NCI-H2107 (cell line): ENCODE data around the gene ZFP30.
"Not testable (repeated sequence)": the region's sequence is repeated elsewhere in the genome, so short reads cannot be mapped to it uniquely, and the experiment has no call there.

ENCODE experiments used
- DNase-seq: peaks from one replicate; lab custom pipeline; 2025; lab: John Stamatoyannopoulos, UW

The ZFP30 gene

DNA sequence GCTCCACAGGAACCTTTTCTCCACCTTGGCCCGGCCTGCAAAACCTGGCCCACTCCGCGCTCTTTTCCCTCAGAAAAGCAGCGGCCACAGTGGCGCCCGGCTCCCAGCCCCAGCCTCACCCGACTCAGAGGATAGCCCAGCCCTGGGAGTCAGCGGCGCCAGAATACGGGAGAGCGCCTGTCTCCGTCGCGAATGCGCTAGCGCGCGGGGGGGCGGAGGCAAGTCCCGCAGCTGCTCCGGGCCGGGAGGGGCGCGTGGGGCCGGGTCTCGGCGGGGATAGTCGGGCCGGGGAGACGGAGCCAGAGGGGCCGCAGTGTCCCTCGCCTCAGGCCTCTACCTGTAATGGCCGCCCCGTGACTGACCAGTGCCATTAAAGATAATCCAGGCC, at the start of gene ZFP30:
Gene ZFP30 (minus strand): TSS at position 165 of the 388 bp plus-strand sequence. CDS start 7,643 bp downstream, outside the sequence.
- DNase-seq = peak; percentile 75

DNA sequence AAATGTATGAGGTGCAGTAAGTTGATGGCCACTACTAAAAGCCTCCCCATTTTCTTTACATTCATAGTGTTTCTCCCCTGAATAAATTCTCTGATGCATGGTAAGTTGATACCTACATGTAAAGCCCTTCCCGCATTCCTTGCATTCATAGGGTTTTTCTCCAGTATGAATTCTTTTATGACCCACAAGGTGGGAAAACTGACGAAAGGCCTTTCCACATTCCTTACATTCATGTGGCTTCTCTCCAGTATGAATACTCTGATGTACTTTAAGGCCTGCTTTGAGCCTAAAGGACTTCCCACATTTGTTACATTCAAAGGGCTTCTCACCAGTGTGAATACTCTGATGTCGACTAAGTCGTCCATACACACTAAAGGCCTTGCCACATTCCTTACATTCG, 43.8 kb upstream of the ZFP30 start:
- no peak for DNase-seq

DNA sequence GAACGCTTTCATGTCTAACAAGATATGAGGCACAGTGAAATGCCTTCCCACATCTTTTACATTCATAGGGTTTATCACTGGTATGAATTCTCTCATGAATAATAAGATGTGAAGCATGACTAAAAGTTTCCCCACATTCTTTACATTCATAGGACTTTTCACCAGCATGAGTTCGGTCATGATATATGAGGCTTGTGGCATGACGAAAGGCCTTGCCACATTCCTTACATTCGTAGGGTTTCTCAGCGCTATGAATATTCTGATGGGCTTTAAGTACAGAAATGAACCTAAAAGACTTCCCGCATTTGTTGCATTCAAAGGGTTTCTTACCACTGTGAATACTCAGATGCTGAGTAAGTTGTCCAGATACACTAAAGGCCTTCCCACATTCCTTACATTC, 43.0 kb upstream of the ZFP30 start:
- DNase-seq = no peak

DNA sequence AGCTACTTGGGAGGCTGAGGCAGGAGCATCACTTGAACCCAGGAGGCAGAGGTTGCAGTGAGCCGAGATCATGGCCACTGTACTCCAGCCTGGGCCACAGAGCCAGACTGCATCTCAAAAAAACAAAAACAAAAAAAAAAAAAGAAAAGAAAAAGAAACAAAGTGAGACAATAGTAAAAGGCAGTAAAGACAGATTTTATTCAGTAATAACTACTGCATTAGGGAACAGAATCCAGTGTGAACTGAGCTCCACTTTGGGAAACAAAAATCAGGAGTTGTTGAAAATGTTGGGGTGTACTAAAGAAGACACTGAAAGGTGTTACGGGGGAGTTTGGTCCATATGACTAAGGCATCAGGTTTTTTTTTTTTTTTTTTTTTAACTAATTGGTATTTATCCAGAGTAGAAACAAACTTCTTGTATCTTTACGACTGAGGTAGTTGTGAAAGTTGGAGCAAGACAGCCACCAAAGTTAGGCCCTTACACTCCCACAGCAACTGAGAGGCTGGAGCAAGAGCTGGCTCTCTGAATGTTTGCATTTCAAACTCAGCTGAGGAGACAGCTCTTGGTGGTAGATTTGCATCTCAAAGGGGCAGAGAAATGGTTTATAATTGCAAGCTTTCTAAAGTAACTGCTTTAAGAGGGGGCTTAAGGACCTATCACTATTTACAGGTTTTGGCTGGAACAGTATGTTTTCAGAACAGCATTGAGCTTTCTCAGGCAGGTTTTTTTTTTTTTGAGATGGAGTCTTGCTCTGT, 40.1 kb upstream of the ZFP30 start:
- DNase-seq = no peak

DNA sequence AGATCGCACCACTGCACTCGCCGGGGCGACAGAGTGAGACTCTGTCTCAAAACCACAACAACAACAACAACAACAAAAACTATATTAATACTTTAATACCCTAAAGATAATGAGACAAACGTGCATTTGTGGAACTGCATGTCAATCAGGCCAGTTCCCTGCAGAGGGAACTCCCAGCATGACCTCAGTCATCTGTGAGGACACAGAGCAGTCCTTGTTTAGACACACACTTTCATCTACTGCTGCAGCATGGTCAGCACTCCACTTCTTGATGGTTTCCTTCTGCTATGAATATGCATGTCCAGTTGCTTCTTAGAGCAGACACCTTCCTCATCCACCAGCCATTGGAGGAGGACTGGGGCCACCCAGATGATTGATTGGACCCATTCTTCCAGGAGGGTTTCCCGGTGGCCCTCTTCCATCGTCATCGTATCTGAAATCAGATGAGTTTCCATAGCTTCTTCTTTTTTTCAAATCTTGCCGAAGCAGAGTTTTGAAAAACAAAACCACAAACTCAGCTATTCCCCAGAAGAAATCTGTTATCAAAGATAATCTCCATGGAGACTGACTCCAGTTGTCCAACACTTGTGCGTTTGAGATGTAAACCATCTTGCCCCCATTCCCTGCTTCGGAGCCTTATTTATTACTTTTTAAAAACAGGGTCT, 37.8 kb upstream of the ZFP30 start:
- DNase-seq = no peak

DNA sequence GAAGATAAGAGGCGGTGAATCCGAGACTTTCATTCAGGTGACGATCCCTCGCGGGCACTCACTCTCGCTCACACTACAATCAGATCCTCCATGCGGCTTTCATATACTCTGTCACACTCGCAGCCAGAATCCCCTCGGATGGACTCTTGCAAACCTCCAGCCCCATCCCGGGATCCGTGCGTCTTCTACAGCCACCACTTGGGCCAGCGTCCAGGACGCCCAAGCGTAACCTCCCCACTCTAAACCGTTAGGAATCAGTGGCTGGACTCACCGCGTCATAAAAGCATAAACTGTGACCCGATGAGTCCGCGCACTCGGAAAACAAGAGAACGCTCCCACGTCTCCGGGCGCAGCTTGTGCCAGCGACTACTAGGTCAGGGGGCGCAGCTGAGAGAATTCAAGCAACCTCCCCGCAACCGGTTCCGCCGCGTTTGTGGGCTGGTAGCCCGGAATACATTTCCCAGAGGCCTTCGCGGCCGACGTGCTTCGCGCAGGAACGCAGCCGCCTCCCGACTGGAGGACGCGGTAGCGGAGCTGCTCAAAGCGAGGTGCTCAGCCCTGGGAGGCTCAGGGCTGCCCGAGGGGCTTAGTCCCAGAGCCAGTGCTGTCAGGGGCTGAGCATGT, 36.7 kb upstream of the ZFP30 start:
- DNase-seq = no peak

DNA sequence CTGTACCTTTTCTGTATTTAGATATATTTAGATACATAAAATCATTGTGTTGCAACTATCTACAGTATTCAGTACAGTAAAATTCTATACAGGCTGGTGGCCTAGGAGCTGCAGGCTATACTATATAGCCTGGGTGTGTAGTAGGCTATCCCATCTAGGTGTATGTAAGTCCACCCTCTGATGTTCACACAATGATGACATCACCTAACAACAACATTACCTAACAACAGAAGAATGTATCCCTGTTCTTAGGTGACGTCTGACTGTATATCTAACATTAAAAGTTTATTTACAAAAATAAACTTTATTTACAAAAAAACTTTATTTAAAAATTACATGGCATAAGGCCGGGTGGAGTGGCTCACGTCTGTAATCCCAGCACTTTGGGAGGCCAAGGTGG, 28.3 kb upstream of the ZFP30 start:
- DNase-seq = no peak

DNA sequence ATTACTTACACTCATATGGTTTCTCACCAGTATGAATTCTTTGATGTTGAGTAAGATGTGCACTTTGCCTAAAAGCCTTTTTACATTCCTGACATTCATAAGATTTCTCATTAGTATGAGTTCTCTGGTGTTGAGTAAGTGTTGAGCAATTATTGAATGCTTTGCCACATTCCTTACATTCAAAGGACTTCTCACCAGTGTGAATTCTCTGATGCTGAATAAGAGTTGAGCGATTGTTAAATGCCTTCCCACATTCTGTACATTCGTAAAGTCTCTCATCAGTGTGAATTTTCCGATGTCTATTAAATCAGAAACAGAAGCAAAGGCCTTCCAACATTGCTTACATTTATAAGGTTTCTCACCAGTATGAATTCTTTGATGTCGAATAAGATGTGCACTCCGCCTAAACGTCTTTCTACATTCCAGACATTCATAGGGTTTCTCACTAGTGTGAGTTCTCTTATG, 14.2 kb upstream of the ZFP30 start:
- DNase-seq = no peak

DNA sequence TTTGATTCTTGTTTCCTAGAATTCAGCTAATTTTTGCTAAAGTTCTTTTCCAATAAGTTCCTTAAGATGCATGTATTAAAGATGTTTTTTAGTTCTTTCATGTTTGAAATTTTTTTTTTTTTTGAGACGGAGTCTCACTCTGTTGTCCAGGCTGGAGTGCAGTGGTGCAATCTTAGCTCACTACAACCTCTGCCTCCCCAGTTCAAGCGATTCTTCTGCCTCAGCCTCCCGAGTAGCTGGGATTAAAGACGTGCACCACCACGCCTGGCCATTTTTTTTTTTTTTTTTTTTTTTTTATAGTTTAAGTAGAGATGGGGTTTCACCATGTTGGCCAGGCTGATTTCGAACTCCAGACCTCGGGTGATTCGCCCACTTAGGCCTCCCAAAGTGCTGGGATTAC, 1.9 kb upstream of the ZFP30 start:
- not testable (repeated sequence) for DNase-seq

DNA sequence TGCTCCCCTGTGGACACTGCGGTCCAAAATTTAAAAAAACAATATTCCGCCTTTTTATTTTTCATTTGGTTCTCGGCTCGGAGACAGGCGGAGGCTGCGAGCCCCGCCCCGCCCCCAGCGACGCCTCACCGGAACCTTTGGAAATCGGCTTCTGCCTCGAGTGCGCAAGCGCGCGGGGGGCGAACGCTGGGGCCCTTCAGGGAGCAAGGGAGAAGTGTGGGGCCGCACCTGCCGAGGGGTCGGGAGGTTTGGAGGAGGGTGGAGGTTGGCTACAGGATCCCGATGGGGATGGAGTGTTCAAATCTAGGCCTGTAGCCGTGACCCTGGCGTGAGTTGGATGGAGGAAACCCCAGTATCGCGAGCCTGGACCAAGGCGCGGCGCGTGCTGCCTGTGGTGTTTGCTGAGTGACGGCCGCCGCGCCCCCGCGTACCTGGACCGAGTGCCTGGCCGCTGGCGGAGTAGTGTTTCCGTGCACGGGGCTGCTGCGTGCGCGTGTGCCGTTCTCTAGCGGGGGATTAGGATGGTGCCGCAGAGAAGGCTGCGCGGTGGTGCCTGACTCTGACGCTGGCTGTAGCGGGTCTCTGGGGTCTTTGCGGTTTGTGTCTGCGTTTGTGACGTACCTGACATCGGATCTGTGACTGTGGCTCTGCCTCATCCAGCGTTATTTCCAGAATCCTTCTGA, 565 bp upstream of the ZFP30 start:
- peak; percentile 68 for DNase-seq

DNA sequence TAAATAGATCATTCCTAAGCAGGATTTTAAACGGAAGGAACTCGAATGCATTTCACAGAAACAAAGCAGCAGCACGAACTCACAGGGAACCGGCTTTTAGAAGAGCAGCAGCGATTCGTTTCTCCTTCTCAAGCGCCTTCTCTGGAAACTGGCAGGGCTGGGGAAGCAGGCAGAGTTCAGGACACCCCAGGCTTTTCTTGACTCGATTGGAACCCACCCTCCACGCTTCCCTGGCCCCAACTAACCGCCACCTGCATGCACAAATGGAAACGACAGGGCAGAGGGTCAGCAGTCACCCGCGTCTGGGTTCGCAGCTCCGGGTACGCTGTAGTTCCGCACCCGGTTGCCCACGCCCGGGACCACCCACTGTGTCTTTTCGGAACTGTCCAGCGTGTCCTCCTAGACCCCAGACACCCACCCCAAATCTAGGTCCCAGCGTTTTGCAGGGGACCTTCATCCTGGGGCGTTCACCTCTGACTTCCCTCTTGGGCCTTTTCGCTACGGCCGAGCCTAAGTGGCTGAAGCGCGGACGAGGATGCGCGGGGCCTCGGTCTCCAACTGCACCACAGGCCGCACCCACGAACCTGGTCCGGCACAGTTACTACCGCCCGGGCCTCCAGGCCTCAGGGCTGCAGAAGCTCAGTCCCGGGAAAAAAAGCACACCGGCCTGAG, 500 bp downstream of the ZFP30 start:
- peak; percentile 1 for DNase-seq

DNA sequence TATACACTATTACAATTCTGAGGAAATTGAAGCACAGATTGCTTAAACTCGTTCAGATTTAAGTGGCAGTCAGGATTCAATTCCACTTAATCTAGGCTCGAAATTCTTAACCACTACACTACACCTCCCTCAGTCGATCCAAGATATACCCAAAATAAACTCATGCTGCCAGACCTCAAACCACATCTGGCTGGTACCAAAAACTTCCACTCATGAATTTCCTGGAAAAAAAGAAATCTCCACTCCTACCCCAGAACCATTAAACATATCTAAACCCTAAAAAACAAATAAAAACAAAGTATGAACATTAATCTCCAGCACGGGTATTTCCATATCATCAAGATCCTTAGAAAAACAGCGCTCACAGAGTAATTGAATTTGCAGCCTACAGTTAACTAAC, 1.1 kb downstream of the ZFP30 start:
- DNase-seq = no peak

DNA sequence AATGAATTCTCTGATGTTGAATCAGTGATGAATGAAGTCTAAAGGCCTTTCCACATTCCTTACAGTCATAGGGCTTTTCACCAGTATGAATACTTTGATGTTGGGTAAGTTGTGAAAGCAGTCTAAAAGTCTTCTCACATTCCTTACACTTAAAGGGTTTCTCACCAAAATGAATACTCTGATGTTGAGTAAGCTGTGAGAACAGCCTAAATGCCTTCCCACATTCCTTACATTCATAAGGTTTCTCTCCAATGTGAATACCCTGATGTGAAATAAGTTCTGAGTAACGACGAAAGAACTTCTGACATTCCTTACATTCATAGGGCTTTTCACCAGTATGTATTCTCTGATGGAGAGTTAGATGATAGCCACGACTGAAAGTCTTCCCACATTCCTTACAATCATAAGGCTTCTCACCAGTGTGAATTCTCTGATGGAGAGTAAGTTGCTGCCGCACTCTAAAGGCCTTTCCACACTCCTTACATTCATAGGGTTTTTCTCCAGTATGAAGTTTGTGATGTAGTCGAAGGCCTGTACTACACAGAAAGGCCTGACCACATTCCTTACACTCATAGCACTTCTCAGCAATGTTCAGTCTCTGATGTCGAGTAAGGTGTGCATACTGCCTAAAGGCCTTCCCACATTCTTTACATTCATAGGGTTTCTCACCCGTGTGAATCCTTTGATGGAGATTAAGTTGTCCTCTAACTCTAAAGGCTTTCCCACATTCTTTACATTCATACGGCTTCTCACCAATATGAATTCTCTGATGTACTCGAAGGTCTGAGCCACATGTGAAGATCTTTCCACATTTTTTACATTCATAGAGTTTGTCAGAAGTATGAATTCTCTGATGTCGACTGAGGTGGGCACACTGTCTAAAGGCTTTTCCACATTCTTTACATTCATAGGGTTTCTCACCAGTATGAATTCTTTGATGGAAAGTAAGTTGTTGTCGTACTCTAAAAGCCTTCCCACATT, 19.9 kb downstream of the ZFP30 start:
- DNase-seq = no peak

DNA sequence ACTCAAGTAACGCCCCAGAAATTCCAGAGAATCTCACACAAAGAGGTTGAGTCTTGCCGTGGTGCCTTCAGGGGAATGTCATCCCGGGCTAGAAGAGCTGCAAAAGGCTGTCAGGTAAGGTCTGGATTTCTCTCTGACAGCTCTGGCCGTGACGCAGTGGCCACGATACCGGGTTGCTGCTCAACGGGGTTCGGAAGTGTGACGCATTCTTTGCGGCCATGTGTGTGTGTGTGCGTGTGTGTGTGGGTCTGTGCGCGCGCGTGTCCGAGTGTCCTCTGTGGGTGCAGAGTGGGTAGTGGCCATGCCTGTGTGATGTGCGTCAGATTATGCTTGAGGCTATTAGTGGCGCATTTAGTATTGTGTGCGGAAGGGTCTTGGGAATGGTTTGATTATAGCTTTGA, 60.3 kb downstream of the ZFP30 start:
- no peak for DNase-seq

DNA sequence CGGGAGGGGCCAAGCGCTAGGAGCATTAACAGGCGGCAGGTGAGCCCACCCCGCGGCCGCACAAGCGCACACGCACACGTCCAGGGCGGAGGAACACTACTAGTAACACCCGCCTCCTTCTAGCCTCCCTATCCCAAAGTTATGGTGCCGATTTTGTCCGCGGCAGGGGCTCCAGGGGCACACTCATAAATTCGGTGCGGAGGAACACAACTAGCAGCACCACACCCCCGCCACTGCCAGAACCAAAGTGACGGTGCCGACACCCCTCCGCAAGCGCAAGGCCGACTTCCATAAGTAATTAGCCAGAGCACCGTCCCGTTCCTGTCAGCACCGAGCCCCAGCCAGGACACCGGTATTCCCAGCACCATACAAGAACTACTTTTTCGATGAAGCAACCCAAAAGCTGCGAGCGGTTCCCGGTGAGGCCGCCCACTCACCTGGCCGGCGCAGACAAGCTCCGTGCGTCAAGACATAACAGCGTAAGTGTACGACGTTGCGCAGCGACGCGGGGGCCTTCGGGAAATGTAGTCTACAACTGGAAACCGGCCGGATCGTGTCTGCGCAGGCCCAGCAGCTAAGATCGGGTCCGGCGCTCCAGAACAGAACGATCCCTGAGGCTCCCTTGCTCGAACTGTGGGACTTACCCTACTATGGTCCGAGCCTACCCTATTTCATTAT, 60.8 kb downstream of the ZFP30 start, which contains the start of the genes ZNF540 and ZNF571:
Gene ZNF540 (plus strand): TSS at position 573 of the 678 bp plus-strand sequence. CDS start 3,572 bp downstream, outside the sequence.
Gene ZNF571 (minus strand): TSS at position 489 of the 678 bp plus-strand sequence. CDS start 8,116 bp downstream, outside the sequence.
- peak; percentile 93 for DNase-seq

DNA sequence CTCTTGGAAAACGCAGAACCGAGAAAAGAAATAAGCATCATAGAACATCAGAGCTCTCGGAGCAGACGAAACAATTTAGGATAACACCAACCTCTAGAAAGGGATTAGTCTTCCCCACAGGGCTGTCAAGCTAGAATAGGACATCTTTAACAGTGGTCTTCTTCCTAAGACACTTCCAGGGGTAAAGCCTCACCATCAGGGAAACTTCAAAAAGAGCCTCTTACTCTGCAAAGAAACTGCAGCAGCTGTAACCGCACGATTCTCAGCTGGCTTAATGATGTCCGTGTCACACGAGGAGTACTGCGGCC, 61.3 kb downstream of the ZFP30 start:
- DNase-seq = no peak

DNA sequence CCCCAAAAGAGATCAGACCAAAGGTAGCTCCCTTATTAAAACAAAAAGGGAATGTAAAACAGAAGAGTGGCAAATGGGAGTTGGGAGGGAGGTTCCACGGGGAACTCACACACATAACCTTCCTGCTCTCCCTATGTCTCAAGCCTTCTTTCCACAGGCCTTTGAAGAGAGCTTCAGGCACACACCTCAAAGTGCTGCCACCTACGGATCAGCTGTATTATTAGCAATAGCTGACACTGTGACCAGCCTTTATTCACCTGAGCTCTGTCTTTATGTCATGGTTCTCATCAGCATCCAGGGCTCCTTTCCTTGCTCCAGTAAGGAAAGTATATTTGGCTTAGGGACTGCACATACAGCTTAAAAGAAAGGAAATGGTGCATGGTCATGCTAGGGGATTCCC, 71.9 kb downstream of the ZFP30 start:
- DNase-seq = no peak

DNA sequence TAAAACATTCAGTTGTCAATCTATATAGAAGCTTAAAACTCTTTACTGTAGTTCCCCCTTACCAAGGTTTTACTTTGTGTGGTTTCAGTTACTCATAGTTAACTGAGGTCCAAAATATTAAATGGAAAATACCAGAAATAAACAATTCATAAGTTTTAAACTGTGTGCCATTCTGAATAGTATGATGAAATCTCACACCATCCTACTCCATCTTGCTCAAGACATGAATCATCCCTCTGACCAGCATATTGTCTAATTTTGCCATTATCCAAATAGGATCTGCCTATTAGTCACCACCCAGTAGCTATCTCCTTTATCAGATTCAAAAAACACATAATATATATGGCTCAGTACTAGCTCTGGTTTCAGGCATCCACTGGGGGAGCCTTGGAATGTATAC, 83.1 kb downstream of the ZFP30 start:
- DNase-seq = no peak

DNA sequence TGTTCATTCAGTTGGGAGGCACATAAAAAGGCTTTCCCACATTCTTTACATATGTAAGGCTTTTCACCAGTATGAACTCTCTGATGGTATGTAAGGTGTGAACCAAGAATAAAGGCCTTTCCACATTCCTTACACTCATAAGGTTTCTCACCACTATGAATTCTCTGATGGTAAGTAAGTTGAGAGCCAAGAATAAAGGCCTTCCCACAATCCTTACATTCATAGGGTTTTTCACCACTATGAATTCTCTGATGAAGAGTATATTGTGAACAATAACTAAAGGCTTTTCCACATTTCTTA, 89.9 kb downstream of the ZFP30 start:
- DNase-seq = no peak

DNA sequence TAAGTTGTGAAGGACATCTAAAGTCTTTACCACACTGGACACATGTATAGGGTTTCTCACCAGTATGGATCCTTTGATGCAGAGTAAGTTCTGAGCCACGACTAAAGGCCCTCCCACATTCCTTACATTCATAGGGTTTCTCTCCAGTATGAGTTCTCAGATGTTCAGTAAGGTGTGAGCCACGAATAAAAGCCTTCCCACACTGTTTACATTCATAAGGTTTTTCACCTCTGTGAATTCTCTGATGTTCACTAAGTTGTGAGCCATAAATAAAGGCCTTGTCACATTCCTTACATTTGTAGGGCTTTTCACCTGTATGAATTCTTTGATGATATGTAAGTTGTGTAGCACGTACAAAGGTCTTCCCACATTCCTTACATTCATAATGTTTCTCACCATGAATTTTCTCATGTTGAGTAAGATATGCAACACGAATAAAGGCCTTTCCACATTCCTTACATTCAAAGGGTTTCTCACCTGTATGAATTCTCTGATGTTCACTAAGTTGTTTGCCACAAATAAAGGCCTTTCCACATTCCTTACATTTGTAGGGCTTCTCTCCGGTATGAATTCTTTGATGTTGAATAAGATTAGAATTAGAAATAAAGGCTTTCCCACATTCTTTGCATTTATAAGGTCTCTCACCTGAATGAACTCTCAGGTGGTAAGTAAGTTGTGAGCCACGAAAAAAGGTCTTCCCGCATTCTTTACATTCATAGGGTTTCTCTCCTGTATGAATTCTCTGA, 90.5 kb downstream of the ZFP30 start:
- DNase-seq = no peak
